Testis (tissue), 2 donors: Measurements from ENCODE around the gene SARS1.

Experiments
- POLR2A ChIP-seq: fragments of 450-650 bp; IDR thresholded peaks from one replicate; pipeline ENCODE4 v1.6.1; 2017; ENCODE audit warnings: antibody characterized with exemption, mild to moderate bottlenecking, moderate library complexity
- TF ChIP-seq, protein P1 (sequence below), 3 experiments: fragments of 450-650 bp in 2 of 3; fragments of 200-600 bp in 1 of 3; sonication (generic) in 1 of 3; IDR thresholded peaks; one replicate each; pipeline ENCODE4 v1.5.1; 2016 to 2019; ENCODE audit warnings: antibody characterized with exemption in 3 of 3, mild to moderate bottlenecking in 2 of 3, moderate library complexity in 1 of 3

DNA sequence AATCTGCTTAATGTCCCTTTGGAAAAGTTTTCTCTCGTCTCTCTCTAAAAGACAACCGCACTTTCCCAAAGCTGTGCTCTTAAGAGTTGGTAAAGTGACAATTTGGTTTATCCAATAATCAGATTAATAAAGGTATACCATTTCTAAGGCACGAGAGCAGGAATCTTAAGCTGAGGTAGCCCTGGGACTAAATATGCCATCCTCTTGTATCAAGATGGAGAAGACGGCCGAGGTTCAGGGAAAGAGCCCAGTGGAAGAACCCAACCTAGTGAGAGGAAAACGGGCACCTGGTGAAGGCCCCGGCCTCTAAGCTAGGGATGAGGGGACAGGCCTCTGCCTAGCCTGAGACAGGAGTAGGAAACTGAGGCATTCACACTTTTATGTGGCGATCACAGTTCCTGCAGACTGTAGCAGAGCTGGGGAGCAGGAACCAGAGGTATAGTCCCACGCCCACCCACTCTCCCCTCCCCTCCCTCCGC, 334 bp upstream of the SARS1 start:
- TF ChIP-seq POLR2A, result no peak
- TF ChIP-seq, protein P1, sequence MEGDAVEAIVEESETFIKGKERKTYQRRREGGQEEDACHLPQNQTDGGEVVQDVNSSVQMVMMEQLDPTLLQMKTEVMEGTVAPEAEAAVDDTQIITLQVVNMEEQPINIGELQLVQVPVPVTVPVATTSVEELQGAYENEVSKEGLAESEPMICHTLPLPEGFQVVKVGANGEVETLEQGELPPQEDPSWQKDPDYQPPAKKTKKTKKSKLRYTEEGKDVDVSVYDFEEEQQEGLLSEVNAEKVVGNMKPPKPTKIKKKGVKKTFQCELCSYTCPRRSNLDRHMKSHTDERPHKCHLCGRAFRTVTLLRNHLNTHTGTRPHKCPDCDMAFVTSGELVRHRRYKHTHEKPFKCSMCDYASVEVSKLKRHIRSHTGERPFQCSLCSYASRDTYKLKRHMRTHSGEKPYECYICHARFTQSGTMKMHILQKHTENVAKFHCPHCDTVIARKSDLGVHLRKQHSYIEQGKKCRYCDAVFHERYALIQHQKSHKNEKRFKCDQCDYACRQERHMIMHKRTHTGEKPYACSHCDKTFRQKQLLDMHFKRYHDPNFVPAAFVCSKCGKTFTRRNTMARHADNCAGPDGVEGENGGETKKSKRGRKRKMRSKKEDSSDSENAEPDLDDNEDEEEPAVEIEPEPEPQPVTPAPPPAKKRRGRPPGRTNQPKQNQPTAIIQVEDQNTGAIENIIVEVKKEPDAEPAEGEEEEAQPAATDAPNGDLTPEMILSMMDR (IDR thresholded peaks at IDR 0.05), result no peak
